SJSA1 (cell line): Measurements from ENCODE around the gene ANKLE2. TPM values are rescaled to one million over a fixed set of nuclear protein-coding genes. Genes with fewer than 3 reads are reported as not detected.
"Not testable (repeated sequence)": the region's sequence is repeated elsewhere in the genome, so short reads cannot be mapped to it uniquely, and the experiment has no call there.

Experiments
- DNase-seq, 2 experiments: peaks; one replicate each; pipeline ENCODE4 v3.0.0-alpha.2; 2015 to 2020; ENCODE audit warnings: low spot score in 2 of 2, low read depth in 1 of 2
- H3K27ac ChIP-seq: fragments of 250-450 bp; sonication (Bioruptor Pico); 2 replicates; pipeline ENCODE4 v1.5.1; 2020; ENCODE audit warnings: mild to moderate bottlenecking, moderate library complexity
- H3K27me3 ChIP-seq: fragments of 250-450 bp; sonication (Bioruptor Pico); replicated peaks from 2 replicates; pipeline ENCODE4 v1.5.1; 2020; ENCODE audit warnings: mild to moderate bottlenecking, moderate library complexity
- H3K36me3 ChIP-seq: fragments of 250-450 bp; sonication (Bioruptor Pico); 2 replicates; pipeline ENCODE4 v1.5.1; 2020; ENCODE audit warnings: mild to moderate bottlenecking
- H3K4me1 ChIP-seq: fragments of 250-450 bp; sonication (Bioruptor Pico); replicated peaks from 2 replicates; pipeline ENCODE4 v1.6.1; 2021; ENCODE audit warnings: mild to moderate bottlenecking
- H3K4me3 ChIP-seq: fragments of 250-450 bp; sonication (Bioruptor Pico); 2 replicates; pipeline ENCODE4 v1.5.1; 2020; ENCODE audit warnings: mild to moderate bottlenecking
- H3K9me3 ChIP-seq: fragments of 250-450 bp; sonication (Bioruptor Pico); replicated peaks from 2 replicates; pipeline ENCODE4 v1.5.1; 2020; ENCODE audit warnings: mild to moderate bottlenecking
- total RNA-seq: library from RNA; depleted of rRNA; stranded (reverse); fragments of >200 nt; shearing (Covaris generic); gene quantifications from 2 replicates; pipeline ENCODE4 v1.2.3, GENCODE V29; 2014

The ANKLE2 gene
- total RNA-seq, 1 experiment from 2014 or later, result 72.6 TPM

DNA sequence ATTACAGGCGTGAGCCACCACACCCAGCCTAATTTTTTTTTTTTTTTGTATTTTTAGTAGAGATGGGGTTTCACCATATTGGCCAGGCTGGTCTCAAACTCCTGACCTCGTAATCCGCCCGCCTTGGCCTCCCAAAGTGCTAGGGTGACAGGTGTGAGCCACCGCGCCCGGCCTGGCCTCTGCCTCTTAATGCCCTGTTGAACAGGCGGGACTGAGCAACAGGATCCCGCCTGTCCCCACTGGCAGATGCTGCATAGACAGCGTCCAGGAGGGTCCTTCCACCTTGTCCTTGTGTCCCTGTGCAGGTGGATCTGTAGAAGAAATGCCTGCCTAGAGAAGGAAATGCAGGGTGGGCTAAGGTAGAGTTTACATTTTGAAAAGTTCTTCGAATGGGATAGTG, 45.3 kb downstream of the ANKLE2 start:
- no peak overlapping the region for H3K4me3 ChIP-seq
- H3K27ac ChIP-seq, result no peak overlapping the region
- no peaks in the 10 kb centered on the region for H3K9me3 ChIP-seq
- no peak for DNase-seq
- H3K36me3 ChIP-seq, result peaks cover 57% of the 10 kb centered on the region
- H3K27me3 ChIP-seq, result no peaks in the 10 kb centered on the region
- no peaks in the 10 kb centered on the region for H3K4me1 ChIP-seq

DNA sequence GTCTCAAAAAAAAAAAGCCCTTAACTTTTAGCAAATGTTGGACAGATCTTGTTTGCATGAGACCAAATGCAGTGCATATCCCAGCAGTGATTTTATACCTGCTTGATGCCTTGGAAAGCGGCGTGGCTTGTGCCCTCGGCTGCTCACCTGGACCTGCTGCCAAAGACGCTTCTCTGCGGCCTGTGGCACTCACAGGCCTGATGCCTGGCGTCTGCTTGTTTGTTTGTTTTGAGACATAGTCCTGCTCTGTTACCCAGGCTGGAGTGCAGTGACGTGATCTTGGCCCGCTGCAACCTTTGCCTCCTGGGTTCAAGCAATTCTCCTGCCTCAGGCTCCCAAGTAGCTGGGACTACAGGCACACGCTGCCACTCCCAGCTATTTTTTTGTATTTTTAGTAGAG, 45.8 kb downstream of the ANKLE2 start:
- H3K4me1 ChIP-seq, result no peaks in the 10 kb centered on the region
- H3K4me3 ChIP-seq, result no peak overlapping the region
- H3K27me3 ChIP-seq, result no peaks in the 10 kb centered on the region
- DNase-seq, result no peak
- no peaks in the 10 kb centered on the region for H3K9me3 ChIP-seq
- peaks cover 53% of the 10 kb centered on the region for H3K36me3 ChIP-seq
- H3K27ac ChIP-seq, result no peak overlapping the region

DNA sequence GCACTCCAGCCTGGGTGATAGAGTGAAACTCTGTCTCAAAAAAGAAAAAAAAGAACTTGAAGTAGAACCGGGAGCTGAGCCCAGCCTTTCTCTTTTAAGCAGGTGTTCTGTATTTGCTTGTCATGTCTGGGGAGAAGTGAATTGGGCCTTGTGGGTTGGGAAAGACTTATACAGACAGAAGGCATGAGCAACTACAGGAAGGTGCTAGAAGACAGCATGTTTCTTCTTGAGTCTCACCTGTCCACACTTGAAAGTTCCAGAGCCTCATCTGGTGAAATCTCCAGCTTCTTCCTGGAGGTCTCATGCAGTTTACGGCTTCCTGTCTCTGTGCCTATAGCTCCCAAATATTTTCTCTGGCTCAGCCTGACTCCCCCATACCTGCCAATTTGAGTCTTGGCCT, 48.5 kb downstream of the ANKLE2 start:
- Histone ChIP-seq H3K4me3 (no peak overlapping the region), H3K36me3 (peaks cover 49% of the 10 kb centered on the region)
- DNase-seq, result no peak

DNA sequence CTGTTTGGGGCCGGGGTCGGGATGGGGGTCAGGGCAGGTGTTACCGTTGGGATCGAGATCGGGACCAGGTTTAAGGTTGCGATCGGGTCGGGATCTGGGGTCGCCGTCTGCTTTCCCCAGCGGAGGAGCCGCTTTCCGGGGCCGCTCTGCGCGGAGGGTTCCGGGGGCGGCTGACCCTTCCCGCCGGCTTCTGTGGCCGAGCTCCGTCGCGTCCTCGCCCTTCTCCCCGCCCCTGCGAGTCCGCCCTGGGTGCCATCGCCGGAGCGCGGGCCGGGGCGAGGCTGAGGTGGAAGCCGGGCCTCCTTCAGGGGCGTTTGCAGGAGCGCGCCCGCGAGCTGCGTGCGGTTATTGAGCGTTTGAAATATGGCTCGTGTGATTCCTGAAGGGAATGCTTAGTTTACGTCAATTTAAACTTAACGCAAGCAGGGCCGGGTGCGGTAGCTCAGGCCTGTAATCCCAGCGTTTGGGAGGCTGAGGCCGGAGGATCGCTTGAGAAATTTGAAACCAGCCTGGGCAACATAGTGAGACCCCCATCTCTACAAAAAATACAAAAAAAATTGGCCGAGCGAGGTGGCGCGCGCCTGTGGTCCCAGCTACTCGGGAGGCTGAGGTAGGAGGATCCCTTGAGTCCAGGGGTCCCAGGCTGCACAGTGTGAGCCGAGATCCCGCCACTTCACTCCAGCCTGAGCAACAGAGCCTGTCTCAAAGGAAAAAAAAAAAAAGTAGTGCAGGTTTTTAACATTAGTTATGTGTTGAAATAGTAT, 50.4 kb downstream of the ANKLE2 start:
- DNase-seq, result peak in 1 of 2 experiments; percentile 31
- 0 out of 2 replicates have a peak, but pooled peaks cover 5% of the 10 kb centered on the region for H3K4me1 ChIP-seq
- no peak overlapping the region for H3K27ac ChIP-seq
- H3K36me3 ChIP-seq, result peaks cover 35% of the 10 kb centered on the region
- no peaks in the 10 kb centered on the region for H3K27me3 ChIP-seq
- no peaks in the 10 kb centered on the region for H3K9me3 ChIP-seq
- H3K4me3 ChIP-seq, result peak overlapping the region; percentile 96

More for the DNA sequence above, 48.5 kb downstream of the ANKLE2 start:
- Histone ChIP-seq H3K27me3 (no peaks in the 10 kb centered on the region), H3K9me3 (no peaks in the 10 kb centered on the region), H3K4me1 (0 out of 2 replicates have a peak, but pooled peaks cover 5% of the 10 kb centered on the region), H3K27ac (no peak overlapping the region)

DNA sequence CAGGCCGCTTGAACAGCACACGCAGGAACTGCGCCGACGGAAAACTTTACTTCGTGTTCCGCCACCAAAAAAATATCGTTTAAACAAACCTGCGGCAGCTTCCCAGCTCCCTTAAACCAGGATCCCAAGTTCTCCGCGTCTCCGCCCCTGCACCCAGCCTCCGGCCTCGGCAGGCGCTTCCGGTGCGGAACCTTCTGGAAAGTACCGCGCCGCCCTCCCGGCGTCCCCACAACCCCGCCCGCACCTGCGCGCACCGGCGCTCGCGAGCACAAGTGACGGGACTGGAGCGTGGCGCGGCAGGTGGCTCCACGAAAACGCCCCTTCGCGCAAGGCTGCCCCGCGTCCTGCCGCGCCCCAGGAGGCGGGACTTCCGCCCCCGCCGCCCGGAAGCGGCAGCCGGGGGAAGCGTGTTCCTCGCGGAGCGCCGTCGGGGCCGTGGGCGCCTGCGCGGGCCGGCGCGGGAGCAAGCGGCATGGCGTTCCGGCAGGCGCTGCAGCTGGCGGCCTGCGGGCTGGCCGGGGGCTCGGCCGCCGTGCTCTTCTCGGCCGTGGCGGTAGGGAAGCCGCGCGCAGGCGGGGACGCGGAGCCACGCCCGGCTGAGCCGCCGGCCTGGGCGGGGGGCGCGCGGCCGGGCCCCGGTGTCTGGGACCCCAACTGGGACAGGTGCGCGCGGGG, 51.1 kb downstream of the ANKLE2 start, which contains the start of gene PGAM5:
PGAM5 (plus strand) TSS at position 438 of the 675 bp plus-strand sequence; CDS start at position 473, 35 bp downstream.
- Histone ChIP-seq H3K9me3 (no peaks in the 10 kb centered on the region), H3K36me3 (peaks cover 30% of the 10 kb centered on the region), H3K4me1 (0 out of 2 replicates have a peak, but pooled peaks cover 5% of the 10 kb centered on the region), H3K27ac (no peak within 1 kb of the TSS), H3K4me3 (peak within 1 kb of the TSS; percentile 96), H3K27me3 (no peaks in the 10 kb centered on the region)
- peak; percentile 66 to 75 for DNase-seq

DNA sequence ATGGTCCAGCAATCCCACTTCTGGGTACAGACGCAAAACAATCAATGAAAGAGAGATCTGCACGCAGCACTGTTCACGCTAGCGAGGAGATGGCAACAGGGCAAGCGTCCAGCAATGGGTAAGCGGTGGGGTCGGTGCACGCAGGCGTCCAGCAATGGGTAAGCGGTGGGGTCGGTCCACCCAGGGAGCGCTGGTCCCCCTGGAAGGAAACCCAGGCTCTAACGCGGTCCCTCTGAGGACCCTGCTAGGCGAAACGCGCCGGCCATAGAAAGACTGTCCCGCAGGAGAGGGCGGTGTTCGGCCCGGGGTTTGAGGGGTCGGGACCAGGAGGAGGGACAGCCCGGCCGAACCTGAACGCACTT, 51.6 kb downstream of the ANKLE2 start:
- H3K4me3 ChIP-seq, result peak overlapping the region; percentile 96
- no peak for DNase-seq
- no peak overlapping the region for H3K27ac ChIP-seq
- H3K9me3 ChIP-seq, result no peaks in the 10 kb centered on the region
- H3K36me3 ChIP-seq, result peaks cover 28% of the 10 kb centered on the region
- H3K4me1 ChIP-seq, result 0 out of 2 replicates have a peak, but pooled peaks cover 5% of the 10 kb centered on the region
- H3K27me3 ChIP-seq, result no peaks in the 10 kb centered on the region

DNA sequence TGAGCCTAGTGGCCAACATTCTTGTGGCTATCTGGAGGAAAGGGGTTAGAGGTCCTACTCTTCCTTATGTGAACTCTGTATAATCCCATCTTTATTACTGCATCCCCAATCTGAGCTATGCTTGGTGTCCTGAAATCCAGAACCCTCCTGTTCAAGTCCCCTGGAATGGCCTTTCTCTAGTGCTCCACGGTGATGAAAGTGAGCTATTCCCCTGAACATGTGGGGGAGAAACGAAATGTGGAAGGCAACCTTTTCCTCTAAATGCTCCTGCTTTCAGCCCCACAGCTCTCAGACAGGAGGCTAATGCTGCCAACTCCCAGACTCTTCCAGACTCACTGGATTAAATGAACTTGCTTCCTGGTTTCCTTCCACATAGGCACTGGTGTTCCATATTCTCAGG, 53.5 kb downstream of the ANKLE2 start:
- Histone ChIP-seq H3K27me3 (no peaks in the 10 kb centered on the region), H3K9me3 (no peaks in the 10 kb centered on the region), H3K4me1 (0 out of 2 replicates have a peak, but pooled peaks cover 5% of the 10 kb centered on the region), H3K4me3 (no peak overlapping the region), H3K36me3 (peaks cover 32% of the 10 kb centered on the region), H3K27ac (no peak overlapping the region)
- no peak for DNase-seq

DNA sequence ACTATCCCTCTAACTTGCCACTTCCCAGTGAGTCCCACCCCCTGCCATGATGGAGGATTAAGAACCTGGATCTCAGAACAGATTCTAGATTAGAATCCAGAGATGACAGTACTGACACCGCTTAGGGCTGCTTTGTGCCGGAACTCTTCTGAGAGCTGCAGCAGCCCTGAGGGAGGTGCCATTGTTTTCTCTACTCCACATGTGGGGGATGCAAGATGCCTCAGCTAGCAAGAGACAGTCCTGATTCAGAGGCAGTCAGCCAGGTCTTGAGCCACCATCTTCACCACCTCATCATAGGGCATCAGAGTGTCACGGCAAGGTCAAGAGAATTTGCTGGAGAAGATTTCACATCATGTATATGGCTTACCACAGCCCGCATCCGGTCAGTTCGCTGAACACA, 54.4 kb downstream of the ANKLE2 start:
- Histone ChIP-seq H3K27ac (no peak overlapping the region), H3K9me3 (no peaks in the 10 kb centered on the region), H3K27me3 (no peaks in the 10 kb centered on the region), H3K4me3 (no peak overlapping the region), H3K4me1 (0 out of 2 replicates have a peak, but pooled peaks cover 5% of the 10 kb centered on the region), H3K36me3 (peaks cover 41% of the 10 kb centered on the region)
- no peak for DNase-seq

DNA sequence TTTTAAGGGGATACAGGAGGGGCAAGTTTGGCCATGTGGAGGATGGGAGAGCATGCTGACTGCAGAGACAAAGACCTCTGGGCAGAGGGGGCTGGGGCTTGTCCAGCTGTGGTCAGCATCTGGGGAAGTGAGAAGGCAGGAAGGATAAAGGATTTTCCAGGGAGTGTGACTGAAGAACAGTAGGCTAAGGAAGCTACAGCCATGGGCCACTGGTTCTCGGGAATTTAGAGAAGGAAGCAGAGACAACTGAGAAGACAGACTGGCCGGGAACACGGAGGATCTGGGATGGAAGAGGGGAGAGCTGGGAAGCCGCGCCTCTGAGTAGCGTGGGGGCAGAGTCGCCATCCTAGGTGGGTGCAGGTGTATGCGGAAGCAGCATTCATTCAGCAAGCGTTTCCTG, 58.0 kb downstream of the ANKLE2 start:
- no peaks in the 10 kb centered on the region for H3K27me3 ChIP-seq
- peaks cover 53% of the 10 kb centered on the region for H3K36me3 ChIP-seq
- no peaks in the 10 kb centered on the region for H3K9me3 ChIP-seq
- peaks cover 15% of the 10 kb centered on the region for H3K4me1 ChIP-seq
- no peak overlapping the region for H3K27ac ChIP-seq
- no peak overlapping the region for H3K4me3 ChIP-seq
- no peak for DNase-seq

DNA sequence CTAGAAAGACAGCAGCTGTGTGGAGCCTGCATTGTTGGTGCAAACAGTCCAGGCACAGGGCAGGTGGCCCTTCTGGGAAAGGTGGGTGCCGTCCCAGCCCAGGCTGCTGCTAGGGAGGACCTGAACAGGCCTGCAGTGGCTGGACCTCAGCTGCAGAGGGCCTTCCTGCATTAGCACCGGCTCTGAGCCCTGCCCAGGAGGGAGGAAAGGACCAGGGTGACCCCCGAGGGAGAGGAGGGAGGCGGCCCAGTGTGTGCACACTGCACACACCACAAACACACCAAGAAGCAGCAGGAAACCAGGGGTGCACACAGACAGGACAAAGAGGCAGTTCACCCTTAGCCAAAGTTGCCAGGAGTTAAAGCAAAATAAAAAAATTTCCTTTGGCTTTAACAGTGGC, 59.0 kb downstream of the ANKLE2 start:
- no peak for DNase-seq
- Histone ChIP-seq H3K4me3 (no peak overlapping the region), H3K4me1 (peaks cover 15% of the 10 kb centered on the region), H3K27ac (no peak overlapping the region), H3K9me3 (no peaks in the 10 kb centered on the region), H3K36me3 (peaks cover 53% of the 10 kb centered on the region), H3K27me3 (no peaks in the 10 kb centered on the region)

DNA sequence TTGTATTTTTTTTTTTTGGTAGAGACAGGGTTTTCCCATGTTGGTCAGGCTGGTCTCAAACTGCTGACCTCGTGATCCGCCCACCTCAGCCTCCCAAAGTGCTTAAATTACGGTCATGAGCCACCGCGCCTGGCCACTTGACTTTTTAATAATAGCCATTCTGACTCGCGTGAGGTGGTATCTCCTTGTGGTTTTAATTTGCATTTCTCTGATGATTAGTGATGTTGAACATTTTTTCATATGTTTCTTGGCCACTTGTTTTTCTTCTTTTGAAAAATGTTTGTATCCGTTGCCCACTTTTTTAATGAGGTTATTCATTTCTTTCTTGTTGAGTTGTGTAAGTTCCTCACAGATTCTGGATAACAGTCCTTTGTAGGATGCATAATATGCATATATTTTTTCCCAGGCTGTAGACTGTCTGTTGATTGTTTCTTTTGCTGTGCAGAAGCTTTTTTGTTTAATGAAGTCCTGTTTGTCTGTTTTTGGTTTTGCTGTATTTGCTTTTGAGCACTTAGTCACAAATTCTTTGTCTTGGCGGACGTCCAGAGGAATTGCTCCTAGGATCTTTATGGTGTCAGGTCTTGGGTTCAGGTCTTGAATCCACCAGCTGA, 61.3 kb downstream of the ANKLE2 start:
- no peaks in the 10 kb centered on the region for H3K9me3 ChIP-seq
- H3K27ac ChIP-seq, result no peak overlapping the region
- H3K27me3 ChIP-seq, result no peaks in the 10 kb centered on the region
- no peak overlapping the region for H3K4me3 ChIP-seq
- peaks cover 15% of the 10 kb centered on the region for H3K4me1 ChIP-seq
- peaks cover 72% of the 10 kb centered on the region for H3K36me3 ChIP-seq
- peak; percentile 65 to 72 for DNase-seq

DNA sequence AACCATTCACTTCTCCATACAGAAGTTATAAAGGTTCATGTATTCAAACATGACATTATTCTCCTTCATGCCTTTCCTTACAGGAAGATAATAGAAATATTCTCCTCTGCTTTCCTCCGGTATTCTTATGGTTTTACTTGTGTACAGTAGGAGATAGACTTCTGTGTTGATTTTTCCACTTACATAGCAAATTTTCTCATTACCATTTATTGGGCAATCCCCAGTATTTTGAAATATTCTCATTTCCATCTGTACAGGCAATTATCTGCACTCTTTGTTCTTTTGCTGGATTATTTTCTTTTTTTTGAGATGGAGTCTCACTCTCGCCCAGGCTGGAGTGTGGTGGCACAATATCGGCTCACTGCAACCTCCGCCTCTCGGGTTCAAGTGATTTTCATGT, 63.3 kb downstream of the ANKLE2 start:
- no peaks in the 10 kb centered on the region for H3K9me3 ChIP-seq
- peaks cover 15% of the 10 kb centered on the region for H3K4me1 ChIP-seq
- no peak overlapping the region for H3K27ac ChIP-seq
- H3K27me3 ChIP-seq, result no peaks in the 10 kb centered on the region
- H3K4me3 ChIP-seq, result no peak overlapping the region
- peaks cover 62% of the 10 kb centered on the region for H3K36me3 ChIP-seq
- no peak for DNase-seq

DNA sequence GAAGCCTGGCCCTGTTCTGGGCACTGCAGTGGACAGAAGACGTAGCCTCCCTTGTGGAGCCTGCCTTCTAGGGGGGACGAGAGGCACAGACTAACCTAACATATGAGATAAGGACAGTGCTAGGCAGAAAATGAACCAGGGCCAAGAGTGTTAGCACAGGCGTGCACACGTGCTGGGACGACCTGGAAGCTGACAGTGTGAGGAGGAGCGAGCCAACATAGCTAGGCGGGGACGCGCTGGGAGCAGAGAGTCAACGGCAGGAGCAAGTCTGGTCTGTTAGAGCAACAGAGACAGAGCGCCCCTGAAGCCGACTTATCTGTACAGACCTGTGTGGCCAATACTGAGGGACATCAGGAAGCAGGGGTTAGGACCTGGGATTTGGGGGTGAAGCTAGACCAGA, 66.2 kb downstream of the ANKLE2 start:
- no peak for DNase-seq
- Histone ChIP-seq H3K36me3 (peaks cover 46% of the 10 kb centered on the region), H3K4me1 (peaks cover 9% of the 10 kb centered on the region), H3K27ac (no peak overlapping the region), H3K27me3 (no peaks in the 10 kb centered on the region), H3K4me3 (no peak overlapping the region), H3K9me3 (no peaks in the 10 kb centered on the region)

DNA sequence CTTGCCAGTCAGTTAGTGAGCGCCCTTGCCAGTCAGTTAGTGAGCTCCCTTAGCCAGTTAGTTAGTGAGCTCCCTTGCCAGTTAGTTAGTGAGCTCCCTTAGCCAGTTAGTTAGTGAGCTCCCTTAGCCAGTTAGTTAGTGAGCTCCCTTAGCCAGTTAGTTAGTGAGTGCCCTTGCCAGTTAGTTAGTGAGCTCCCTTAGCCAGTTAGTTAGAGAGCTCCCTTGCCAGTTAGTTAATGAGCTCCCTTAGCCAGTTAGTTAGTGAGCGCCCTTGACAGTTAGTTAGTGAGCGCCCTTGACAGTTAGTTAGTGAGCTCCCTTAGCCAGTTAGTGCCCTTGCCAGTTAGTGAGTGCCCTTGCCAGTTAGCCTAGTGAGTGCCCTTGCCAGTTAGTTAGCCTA, 66.7 kb downstream of the ANKLE2 start:
- not testable (repeated sequence) for H3K4me3 ChIP-seq, H3K27ac ChIP-seq, H3K9me3 ChIP-seq, H3K4me1 ChIP-seq, H3K27me3 ChIP-seq, DNase-seq
- peaks cover 48% of the 10 kb centered on the region for H3K36me3 ChIP-seq
